Measurements from ENCODE around the gene NANOS3.

NANOS3 gene

DNA sequence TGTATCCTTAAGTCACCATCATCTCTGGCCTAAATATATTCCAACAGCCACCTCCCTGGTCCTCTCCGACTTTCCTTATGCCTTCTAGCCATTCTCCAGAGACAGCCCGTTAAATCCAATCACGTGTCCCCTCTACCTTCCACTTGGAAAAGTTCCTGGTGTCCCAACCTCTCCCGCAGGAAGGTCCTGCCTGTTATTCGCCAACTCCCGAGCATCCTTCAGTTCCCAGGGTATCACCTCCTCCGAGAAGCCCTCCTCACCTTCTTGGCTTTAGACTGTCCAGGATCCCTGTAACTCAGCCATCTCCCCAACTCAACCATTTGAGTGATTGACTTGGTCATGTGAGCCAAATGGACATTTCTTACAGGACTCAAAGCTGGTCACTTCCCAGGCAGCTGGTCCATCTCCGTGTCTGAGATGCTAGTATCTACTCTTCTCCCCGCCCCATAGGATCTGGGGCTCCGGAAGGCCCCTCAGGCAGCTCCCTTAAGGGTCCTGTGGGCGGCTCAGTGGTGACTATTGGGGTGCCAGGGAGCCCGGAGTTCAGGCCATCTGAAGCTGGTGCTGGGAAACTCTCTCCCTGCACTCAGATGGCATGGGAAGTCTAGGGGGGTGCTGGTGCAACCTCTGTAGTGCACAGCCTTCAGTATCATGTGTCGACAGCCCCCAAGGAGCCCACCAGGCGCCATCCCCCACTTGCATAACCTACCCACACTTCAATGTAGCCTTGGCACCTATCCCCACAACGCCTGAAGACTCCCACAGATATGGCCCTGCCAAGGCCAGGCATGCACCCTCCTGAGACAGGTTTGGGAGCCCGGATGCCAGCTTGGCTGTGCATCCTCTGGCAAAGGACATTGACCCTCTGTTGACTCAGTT is 27.9 kb upstream of the NANOS3 start:
- TF ChIP-seq GATA2 (IDR thresholded peaks at IDR 0.05; ENCODE audit: low read depth, low read length): no peak
- TF ChIP-seq GATA3 (IDR thresholded peaks at IDR 0.05; ENCODE audit: low read depth, low read length): no peak

DNA sequence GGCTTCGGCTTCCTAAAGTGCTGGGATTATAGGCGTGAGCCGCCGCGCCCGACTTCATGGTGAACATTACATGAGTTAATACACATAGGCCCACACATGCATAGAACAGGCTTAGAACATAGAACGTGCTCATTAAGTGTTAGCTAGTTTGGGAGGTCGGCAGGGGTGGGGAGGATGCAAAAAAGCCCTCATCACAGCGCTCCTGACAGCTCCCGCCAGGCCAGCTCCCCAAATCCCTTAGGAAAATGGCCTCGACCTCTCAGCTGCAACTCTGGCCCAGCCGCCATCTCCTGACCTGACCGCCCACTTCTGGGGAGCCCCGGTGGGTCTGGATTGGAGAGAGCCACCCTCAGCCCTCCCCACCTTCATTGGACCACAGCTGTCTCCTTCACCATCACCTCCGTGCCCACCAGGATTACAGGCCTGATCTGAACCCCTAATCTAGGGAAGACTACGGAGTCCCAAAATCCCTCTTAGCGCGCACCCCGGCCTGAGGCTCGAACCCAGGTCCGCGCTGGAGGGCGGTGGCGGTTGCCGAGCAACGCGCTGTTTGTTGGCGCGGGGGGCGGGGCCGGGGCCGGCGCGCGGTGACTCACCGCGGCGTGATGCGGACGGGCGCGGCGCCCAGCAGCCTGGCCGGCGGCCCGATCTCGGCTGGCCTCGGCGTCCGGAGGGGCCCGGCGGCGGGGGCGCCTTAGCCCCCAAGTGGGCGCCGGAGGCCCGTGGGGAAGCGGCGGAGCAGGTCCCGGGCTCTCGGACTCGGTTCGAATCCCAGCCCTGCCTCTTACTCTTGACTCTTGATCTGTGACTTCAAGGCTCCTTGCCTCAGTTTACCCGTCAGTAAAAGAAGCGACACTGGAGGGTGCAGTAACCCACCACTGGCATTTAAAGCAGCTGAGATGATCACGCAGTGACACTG is 26.7 kb upstream of the NANOS3 start:
- TF ChIP-seq GATA2 (IDR thresholded peaks at IDR 0.05; ENCODE audit: low read depth, low read length) (no peak), GATA3 (IDR thresholded peaks at IDR 0.05; ENCODE audit: low read depth, low read length) (no peak)

DNA sequence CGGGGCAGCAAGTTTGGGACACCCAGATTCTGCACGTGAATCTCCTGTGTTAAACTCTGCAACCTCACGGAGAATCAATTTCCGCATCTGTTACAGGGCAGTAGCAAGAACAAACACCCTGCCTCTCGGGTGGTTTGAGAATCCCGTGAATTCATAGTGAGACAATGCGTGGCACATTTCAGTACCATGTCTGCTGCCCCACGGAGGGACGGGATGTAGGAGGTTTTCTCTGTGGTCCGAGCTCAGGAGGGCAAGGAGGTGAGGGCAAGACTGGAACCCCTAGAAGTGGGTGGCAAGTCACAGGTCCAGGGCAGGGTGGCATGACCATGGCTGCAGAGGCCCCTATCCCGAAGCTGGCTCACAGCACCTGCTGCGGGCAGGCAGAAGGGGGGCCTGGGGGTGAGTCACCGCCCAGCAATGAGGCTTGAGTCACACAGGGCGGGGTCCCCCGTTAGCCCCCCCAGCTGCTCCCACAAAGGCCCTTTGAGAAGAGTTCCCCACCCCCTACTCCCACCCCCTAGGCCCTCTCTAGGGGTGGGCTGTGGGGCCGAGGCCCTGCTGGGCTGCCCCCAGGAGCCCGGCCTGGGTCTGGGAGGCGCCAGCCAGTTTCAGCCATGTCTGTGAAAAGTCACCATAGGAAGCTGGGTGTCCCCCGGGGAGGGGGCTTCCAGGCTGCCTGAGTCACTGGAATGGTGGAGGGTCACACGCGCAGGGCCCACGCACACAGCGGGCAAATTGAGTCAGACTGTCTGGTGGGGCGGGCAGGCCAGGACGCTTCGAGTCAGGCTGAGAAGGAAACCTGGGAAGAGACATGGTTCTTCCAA is 25.8 kb upstream of the NANOS3 start:
- TF ChIP-seq GATA3 (IDR thresholded peaks at IDR 0.05; ENCODE audit: low read depth, low read length) (no peak), GATA2 (IDR thresholded peaks at IDR 0.05; ENCODE audit: low read depth, low read length) (no peak)

DNA sequence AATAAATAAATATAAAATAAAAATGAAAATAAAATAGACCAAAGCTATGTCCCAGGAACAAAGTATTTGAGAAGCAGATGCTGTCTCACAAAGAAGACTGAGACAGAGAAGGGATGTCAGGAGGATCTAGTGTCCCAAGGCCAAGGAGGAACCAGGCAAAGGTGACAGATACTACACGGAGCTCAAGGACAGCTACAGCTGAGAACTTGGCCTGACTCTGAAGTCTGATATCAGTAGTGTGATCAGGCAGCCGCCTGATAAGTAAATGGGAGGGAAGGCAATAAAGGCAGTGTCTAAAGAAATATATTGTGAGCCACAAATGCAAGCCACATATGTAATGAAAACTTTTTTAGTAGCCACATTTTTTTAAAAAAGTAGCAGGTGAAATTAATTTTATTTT is 20.4 kb upstream of the NANOS3 start:
- no peak for TF ChIP-seq GATA3 (IDR thresholded peaks at IDR 0.05; ENCODE audit: low read depth, low read length)
- 0 out of 2 replicates have a peak, but pooled peaks have one; percentile 13 for TF ChIP-seq GATA2 (IDR thresholded peaks at IDR 0.05; ENCODE audit: low read depth, low read length)

DNA sequence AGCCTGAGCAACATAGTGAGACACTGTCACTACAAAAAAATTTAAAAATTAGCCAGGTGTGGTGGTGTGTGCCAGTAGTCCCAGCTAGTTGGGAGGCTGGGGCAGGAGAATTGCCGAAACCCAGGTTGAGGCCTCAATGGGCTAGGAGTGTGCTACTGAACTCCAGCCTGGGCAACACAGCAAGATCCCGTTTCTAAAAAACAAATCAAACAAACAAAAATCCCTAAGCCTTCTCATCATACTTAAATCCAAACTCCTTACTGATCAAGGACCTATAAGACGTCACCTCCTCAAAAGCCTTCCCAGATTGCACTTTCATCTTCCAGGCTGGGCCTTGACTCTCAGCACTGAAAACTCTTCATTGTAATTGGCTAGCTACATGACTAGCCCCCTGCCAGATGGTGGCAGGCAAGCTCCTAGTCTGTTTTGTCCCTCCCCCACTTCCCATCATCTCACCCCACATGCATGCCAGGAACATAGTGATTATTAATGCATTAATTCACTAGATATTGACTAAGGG is 17.5 kb upstream of the NANOS3 start:
- TF ChIP-seq GATA2 (IDR thresholded peaks at IDR 0.05; ENCODE audit: low read depth, low read length) (no peak), GATA3 (IDR thresholded peaks at IDR 0.05; ENCODE audit: low read depth, low read length) (no peak)

DNA sequence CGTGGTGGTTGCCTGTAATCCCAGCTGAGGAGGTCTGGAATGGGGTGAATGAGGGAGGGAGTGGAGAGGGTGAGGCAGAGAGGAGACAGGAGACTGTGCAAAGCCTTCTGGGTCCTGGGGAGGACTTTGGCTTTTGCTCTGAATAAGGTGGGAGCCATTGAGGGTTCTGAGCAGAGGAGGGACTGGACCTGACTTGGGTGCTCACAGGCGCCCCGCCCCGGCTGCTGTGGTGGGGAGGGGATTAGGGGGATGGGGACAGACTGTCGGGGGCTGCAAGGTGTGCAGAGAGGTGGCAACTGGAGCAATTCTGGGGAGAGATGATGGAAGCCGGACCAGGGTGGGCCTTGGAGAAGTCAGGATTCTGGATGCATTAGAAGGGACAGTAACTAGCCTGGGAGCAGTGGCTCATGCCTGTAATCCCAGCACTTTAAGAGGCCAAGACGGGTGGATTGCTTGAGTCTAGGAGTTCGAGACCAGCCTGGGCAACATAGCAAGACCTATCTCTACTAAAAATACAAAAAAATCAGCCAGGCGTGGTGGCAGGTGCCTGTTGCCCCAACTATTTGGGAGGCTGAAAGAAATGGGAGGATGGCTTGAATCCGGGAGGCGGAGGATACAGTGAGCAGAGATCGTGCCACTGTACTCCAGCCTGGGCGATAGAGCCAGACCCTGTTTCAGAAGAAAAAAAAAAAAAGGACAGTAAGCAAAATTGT is 16.1 kb upstream of the NANOS3 start:
- TF ChIP-seq GATA2 (IDR thresholded peaks at IDR 0.05; ENCODE audit: low read depth, low read length) (no peak), GATA3 (IDR thresholded peaks at IDR 0.05; ENCODE audit: low read depth, low read length) (no peak)

DNA sequence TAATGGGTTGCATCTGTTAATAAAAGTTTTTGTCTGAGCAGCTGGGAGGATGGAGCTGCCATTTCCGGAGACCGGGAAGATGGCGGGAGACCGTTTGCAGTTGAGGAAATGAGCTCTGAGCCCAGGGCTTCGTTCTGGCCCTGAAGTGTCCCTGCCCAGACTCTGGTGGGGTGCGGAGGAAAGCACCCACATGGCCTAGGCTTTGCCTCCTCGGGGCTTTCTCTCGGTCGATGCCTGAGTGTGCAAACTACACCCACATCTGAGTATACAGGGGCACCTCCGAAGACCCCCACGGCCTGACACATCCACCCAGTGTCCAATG is 15.6 kb upstream of the NANOS3 start:
- TF ChIP-seq GATA3 (IDR thresholded peaks at IDR 0.05; ENCODE audit: low read depth, low read length) (no peak), GATA2 (IDR thresholded peaks at IDR 0.05; ENCODE audit: low read depth, low read length) (no peak)

DNA sequence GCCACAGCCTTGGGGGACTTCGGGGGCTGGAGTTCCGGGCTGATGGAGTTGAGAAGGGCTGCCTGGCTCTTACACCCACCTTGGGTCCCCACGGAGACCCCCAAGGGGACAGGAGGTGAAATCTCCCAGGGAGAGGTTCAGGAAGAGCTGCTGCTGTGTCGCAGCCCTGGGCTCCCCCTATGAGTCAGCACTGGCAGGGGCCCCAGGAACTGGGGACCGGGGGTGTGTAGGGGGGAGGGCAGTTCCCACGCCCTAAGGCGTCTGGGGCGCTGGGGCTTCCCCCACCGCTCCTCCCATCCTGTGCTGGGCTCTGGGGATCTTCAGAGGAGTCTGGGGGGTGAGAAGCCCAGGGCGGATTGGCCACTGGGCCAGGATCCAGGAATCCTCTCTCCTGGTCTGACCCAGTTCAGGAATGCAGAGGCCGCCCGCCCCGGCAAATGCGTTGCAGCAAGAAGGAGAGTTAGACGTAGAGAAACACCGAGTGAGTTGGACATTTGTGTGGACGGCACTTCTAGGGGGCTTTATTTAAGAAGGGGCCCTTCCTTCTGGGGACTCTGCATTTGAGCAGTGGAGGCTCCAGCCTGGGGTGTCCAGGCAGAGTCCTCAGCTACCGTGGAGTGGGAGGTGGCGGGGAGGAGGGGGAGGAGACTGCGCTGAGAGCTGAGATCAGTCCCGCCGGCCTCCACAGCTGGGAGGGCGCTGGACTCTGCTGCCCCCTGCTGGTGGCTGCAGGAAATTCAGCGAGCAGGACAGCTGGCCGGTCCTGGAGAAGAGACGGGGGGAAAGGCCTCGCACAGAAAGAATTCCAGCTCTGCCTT is 15.0 kb upstream of the NANOS3 start:
- TF ChIP-seq GATA2 (IDR thresholded peaks at IDR 0.05; ENCODE audit: low read depth, low read length) (no peak), GATA3 (IDR thresholded peaks at IDR 0.05; ENCODE audit: low read depth, low read length) (no peak)

DNA sequence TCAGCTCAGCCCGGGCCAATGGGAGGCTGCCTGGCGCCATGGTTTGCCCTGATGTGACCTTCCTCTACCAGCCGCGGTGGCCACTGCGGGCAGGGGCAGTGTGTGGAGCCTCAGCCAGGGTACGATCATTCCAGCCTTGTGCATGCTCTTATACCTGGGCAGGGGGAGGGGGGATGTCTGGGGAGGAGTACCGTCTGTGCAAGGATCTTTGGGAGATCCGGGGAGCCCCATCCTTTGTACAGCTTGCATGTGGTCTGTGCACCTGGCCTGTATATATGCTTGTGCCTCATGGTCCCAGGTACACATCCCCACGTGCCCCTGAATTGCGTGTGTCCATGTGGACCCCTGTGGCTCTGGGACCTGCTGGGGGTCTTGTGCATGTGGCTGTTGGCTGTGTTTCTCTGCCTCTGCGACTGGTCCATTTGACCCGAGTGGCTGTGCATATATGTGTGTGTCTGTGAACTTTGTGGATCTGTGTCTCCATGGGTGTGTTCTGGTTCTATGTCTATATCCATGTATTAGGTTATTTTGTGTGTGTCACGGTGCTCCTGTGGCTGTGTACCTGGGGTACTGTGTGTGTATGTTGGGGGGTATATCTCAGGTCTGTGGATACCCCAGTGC is 12.8 kb upstream of the NANOS3 start:
- no peak for TF ChIP-seq GATA2 (IDR thresholded peaks at IDR 0.05; ENCODE audit: low read depth, low read length)
- TF ChIP-seq GATA3 (IDR thresholded peaks at IDR 0.05; ENCODE audit: low read depth, low read length): no peak

DNA sequence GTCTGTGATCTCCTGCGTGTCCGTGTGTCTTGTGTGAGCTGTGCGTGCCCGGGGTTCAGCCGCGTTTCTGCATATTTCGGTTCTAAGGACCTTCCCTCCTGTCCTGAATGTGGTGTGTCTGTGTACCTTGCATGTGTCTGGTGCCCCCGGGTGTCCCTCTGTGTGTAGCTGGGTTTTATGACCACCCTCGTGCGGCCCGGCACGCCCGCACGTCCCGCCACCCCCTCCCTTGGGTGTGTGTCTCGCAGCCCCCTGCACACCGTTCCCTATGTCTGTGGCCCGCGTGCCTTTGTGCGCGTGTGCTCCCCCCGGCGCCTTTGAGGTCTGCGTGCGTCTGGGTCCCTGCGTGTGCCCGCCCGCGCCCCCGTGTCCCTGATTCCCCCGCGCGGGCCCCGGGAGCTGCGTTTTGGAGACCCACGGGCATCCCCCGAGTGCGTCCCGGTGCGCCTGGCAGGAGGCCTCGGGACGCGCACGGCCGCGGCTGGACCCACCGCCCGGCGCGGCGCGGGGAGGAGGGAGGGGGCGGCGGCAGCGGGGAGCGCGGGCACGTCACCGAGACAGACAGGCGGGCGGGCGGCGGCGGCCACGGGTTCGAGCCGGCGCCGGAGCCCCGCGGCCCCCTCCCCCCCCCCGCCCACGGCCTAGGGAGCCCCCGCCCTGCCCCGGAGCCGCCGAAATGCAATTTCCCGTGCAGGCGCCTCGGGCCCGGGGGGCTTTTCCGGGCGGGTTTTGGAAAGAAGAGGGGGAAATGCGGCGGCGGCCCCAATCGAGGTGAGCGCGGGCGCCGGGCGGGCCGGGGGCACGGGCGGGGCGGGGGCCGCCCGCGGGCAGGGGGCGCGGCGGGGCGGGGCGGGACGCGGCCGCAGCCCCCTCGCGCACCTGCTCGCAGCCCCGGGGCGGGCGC is 12.0 kb upstream of the NANOS3 start:
- TF ChIP-seq GATA2 (IDR thresholded peaks at IDR 0.05; ENCODE audit: low read depth, low read length): no peak
- TF ChIP-seq GATA3 (IDR thresholded peaks at IDR 0.05; ENCODE audit: low read depth, low read length): no peak
